ENCODE results near the gene KATNAL1.

Gene KATNAL1

DNA sequence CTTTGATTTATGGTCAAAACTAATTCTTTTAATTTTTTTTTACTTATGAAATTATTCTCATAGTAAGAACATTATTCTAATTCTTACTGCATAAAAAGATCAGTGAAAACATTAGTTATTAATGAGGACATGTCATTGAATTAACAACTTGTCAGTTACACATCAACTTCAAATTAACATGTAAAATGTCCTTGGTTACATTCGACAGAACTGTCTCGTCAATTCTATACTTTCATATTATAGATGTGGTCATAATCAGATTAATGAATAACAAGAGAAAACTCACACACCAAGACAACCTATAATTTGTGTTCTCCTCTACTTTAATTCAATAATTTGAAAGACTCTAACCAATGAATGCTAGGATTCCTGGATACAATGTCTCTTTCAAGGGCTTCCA, 66.7 kb downstream of the KATNAL1 start:
- in situ Hi-C loops (cut with MboI; ENCODE audit: low sequenced_read_pairs, unreplicated experiment): no loop called here
- DNase-seq (ENCODE audit: low spot score): no peak
- TF ChIP-seq, protein P1, sequence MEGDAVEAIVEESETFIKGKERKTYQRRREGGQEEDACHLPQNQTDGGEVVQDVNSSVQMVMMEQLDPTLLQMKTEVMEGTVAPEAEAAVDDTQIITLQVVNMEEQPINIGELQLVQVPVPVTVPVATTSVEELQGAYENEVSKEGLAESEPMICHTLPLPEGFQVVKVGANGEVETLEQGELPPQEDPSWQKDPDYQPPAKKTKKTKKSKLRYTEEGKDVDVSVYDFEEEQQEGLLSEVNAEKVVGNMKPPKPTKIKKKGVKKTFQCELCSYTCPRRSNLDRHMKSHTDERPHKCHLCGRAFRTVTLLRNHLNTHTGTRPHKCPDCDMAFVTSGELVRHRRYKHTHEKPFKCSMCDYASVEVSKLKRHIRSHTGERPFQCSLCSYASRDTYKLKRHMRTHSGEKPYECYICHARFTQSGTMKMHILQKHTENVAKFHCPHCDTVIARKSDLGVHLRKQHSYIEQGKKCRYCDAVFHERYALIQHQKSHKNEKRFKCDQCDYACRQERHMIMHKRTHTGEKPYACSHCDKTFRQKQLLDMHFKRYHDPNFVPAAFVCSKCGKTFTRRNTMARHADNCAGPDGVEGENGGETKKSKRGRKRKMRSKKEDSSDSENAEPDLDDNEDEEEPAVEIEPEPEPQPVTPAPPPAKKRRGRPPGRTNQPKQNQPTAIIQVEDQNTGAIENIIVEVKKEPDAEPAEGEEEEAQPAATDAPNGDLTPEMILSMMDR (IDR thresholded peaks at IDR 0.05; ENCODE audit: borderline replicate concordance, control extremely low read depth, extremely low read depth, insufficient read depth, missing control alignments): no peak

DNA sequence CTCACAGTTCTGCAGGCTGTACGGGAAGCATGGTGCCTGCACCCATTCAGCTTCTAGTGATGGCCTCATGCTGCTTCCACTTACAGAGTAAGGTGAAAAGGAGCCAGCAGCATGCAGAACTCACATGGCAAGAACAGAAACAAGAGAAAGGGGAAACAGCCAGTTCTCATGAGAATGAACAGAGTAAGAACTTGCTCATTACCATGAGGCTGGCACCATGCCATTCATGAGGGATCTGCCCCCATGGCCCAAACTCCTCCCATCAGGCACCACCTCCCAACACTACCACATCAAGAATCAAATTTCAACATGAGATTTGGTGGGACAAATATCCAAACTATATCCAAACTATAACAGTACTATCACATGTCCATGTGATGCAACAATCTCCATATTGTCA, 72.1 kb downstream of the KATNAL1 start:
- DNase-seq (ENCODE audit: low spot score): no peak
- TF ChIP-seq, protein P1 (IDR thresholded peaks at IDR 0.05; ENCODE audit: borderline replicate concordance, control extremely low read depth, extremely low read depth, insufficient read depth, missing control alignments): no peak

DNA sequence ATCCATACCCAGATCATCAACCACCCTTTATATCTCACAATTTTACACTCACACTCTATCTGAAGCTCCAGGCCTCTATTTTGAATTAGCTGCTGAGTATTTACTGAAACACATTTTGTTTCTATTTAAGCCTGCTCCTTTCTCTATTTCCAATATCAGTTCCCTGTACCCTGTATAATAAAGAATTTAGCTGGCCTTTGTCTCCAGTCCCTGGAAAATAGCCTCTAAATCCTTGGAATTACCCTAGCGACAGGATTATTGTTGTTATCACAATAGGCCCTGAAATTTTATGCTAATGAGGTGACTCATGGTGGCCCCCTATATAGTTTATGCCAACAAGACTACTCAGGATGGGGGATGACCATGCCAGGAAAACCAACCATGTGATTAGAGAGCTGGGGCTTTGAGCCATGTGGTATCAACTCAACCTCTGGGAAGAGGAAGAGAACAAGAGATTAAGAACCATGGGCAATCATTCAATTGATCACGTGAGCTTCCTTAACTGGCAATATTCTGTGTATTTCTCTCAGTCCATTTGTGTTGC, 72.7 kb downstream of the KATNAL1 start:
- TF ChIP-seq, protein P1 (IDR thresholded peaks at IDR 0.05; ENCODE audit: borderline replicate concordance, control extremely low read depth, extremely low read depth, insufficient read depth, missing control alignments): no peak
- in situ Hi-C loops (cut with MboI; ENCODE audit: low sequenced_read_pairs, unreplicated experiment): no loop called here
- DNase-seq (ENCODE audit: low spot score): no peak

More for the DNA sequence above, 72.1 kb downstream of the KATNAL1 start:
- in situ Hi-C loops (cut with MboI; ENCODE audit: low sequenced_read_pairs, unreplicated experiment): no loop called here

GRCh38 chr13:30224732-30225131, 82.6 kb downstream of the KATNAL1 start:
- in situ Hi-C loops (cut with MboI; ENCODE audit: low sequenced_read_pairs, unreplicated experiment): no loop called here
- TF ChIP-seq, protein P1 (IDR thresholded peaks at IDR 0.05; ENCODE audit: borderline replicate concordance, control extremely low read depth, extremely low read depth, insufficient read depth, missing control alignments): no peak
- DNase-seq (ENCODE audit: low spot score): no peak

- TF ChIP-seq, protein P1 (IDR thresholded peaks at IDR 0.05; ENCODE audit: borderline replicate concordance, control extremely low read depth, extremely low read depth, insufficient read depth, missing control alignments): no peak
- in situ Hi-C loops (cut with MboI; ENCODE audit: low sequenced_read_pairs, unreplicated experiment): no loop called here
- DNase-seq (ENCODE audit: low spot score): no peak
These were observed 85.1 kb downstream of the KATNAL1 start for GRCh38 chr13:30222254-30222653.

- no peak for DNase-seq (ENCODE audit: low spot score)
- TF ChIP-seq, protein P1 (IDR thresholded peaks at IDR 0.05; ENCODE audit: borderline replicate concordance, control extremely low read depth, extremely low read depth, insufficient read depth, missing control alignments): no peak
- in situ Hi-C loops (cut with MboI; ENCODE audit: low sequenced_read_pairs, unreplicated experiment): no loop called here
These were observed 91.2 kb downstream of the KATNAL1 start for GRCh38 chr13:30216111-30216510.

All from GM13976 (cell line).